SJCRH30 (cell line): ENCODE data around the gene TIAM2. TPM values are rescaled to one million over a fixed set of nuclear protein-coding genes. Genes with fewer than 3 reads are reported as not detected.

ENCODE experiments used
- DNase-seq, 2 experiments: peaks; one replicate each; pipeline ENCODE4 v3.0.0-alpha.2; 2015 to 2020
- H3K27ac ChIP-seq: fragments of 250-450 bp; sonication (Bioruptor Pico); 2 replicates; pipeline ENCODE4 v1.5.1; 2020; ENCODE audit warnings: mild to moderate bottlenecking, moderate library complexity
- H3K27me3 ChIP-seq: fragments of 250-450 bp; sonication (Bioruptor Pico); 2 replicates; pipeline ENCODE4 v1.5.1; 2020; ENCODE audit warnings: mild to moderate bottlenecking, moderate library complexity
- H3K36me3 ChIP-seq: fragments of 250-450 bp; sonication (Bioruptor Pico); 2 replicates; pipeline ENCODE4 v1.5.1; 2020; ENCODE audit warnings: mild to moderate bottlenecking, moderate library complexity
- H3K4me1 ChIP-seq: fragments of 250-450 bp; sonication (Bioruptor Pico); 2 replicates; pipeline ENCODE4 v1.5.1; 2020; ENCODE audit warnings: mild to moderate bottlenecking, moderate library complexity
- H3K4me3 ChIP-seq: fragments of 250-450 bp; sonication (Bioruptor Pico); 2 replicates; pipeline ENCODE4 v1.5.1; 2020; ENCODE audit warnings: mild to moderate bottlenecking, moderate library complexity
- H3K9me3 ChIP-seq: fragments of 250-450 bp; sonication (Bioruptor Pico); replicated peaks from 2 replicates; pipeline ENCODE4 v1.5.1; 2020; ENCODE audit warnings: mild to moderate bottlenecking, moderate library complexity
- total RNA-seq: library from RNA; depleted of rRNA; stranded (reverse); fragments of >200 nt; shearing (Covaris generic); gene quantifications from 2 replicates; pipeline ENCODE4 v1.2.3, GENCODE V29; 2014

TIAM2 gene
- total RNA-seq, 1 experiment from 2014 or later, result 23.8 TPM

- Histone ChIP-seq H3K9me3 (no peaks in the 10 kb centered on the region), H3K36me3 (peaks cover 2% of the 10 kb centered on the region; the same call in 1 of the 2 replicates), H3K4me1 (peaks cover 18% of the 10 kb centered on the region), H3K27ac (no peak overlapping the region), H3K27me3 (no peaks in the 10 kb centered on the region), H3K4me3 (no peak overlapping the region)
- no peak for DNase-seq
Observed at GRCh38 chr6:155147958-155148663, 153.0 kb downstream of the TIAM2 start.

- no peak for DNase-seq
- Histone ChIP-seq H3K9me3 (no peaks in the 10 kb centered on the region), H3K36me3 (no peaks in the 10 kb centered on the region), H3K27ac (no peak overlapping the region), H3K27me3 (no peaks in the 10 kb centered on the region), H3K4me1 (peaks cover 38% of the 10 kb centered on the region), H3K4me3 (no peak overlapping the region)
Observed at GRCh38 chr6:155150967-155151671, 156.0 kb downstream of the TIAM2 start.

- Histone ChIP-seq H3K27me3 (no peaks in the 10 kb centered on the region), H3K9me3 (no peaks in the 10 kb centered on the region), H3K27ac (no peak overlapping the region), H3K36me3 (no peaks in the 10 kb centered on the region), H3K4me1 (peaks cover 38% of the 10 kb centered on the region), H3K4me3 (no peak overlapping the region)
- peak; percentile 30 to 38 for DNase-seq
Observed at GRCh38 chr6:155152211-155153076, 157.3 kb downstream of the TIAM2 start.

GRCh38 chr6:155154158-155154830 lies 159.2 kb downstream of the TIAM2 start:
- DNase-seq, result peak; percentile 70 to 80
- Histone ChIP-seq H3K9me3 (no peaks in the 10 kb centered on the region), H3K36me3 (no peaks in the 10 kb centered on the region), H3K27me3 (no peaks in the 10 kb centered on the region), H3K4me1 (peaks cover 30% of the 10 kb centered on the region), H3K27ac (peak overlapping the region; percentile 91), H3K4me3 (peak overlapping the region; percentile 26)

- no peaks in the 10 kb centered on the region for H3K36me3 ChIP-seq
- no peaks in the 10 kb centered on the region for H3K9me3 ChIP-seq
- DNase-seq, result no peak
- no peak overlapping the region for H3K27ac ChIP-seq
- peaks cover 29% of the 10 kb centered on the region for H3K4me1 ChIP-seq
- H3K4me3 ChIP-seq, result no peak overlapping the region
- no peaks in the 10 kb centered on the region for H3K27me3 ChIP-seq
Observed at GRCh38 chr6:155155787-155156447, 160.8 kb downstream of the TIAM2 start.

GRCh38 chr6:155157101-155157500 lies 162.0 kb downstream of the TIAM2 start:
- no peak for DNase-seq
- Histone ChIP-seq H3K27ac (no peak overlapping the region), H3K36me3 (no peaks in the 10 kb centered on the region), H3K4me1 (peaks cover 29% of the 10 kb centered on the region), H3K27me3 (no peaks in the 10 kb centered on the region), H3K4me3 (no peak overlapping the region), H3K9me3 (no peaks in the 10 kb centered on the region)

GRCh38 chr6:155158030-155158843 lies 163.1 kb downstream of the TIAM2 start:
- Histone ChIP-seq H3K9me3 (no peaks in the 10 kb centered on the region), H3K27me3 (no peaks in the 10 kb centered on the region), H3K4me1 (peaks cover 29% of the 10 kb centered on the region), H3K4me3 (no peak overlapping the region), H3K27ac (no peak overlapping the region), H3K36me3 (no peaks in the 10 kb centered on the region)
- no peak for DNase-seq

- Histone ChIP-seq H3K27me3 (no peaks in the 10 kb centered on the region), H3K4me1 (peaks cover 6% of the 10 kb centered on the region; the same call in 1 of the 2 replicates), H3K4me3 (no peak overlapping the region), H3K36me3 (peaks cover 7% of the 10 kb centered on the region), H3K27ac (no peak overlapping the region), H3K9me3 (no peaks in the 10 kb centered on the region)
- no peak for DNase-seq
Observed at GRCh38 chr6:155162682-155163081, 167.6 kb downstream of the TIAM2 start.

- no peaks in the 10 kb centered on the region for H3K27me3 ChIP-seq
Observed at GRCh38 chr6:155163601-155164000, 168.5 kb downstream of the TIAM2 start.

GRCh38 chr6:155165029-155165710 lies 170.1 kb downstream of the TIAM2 start:
- Histone ChIP-seq H3K27me3 (no peaks in the 10 kb centered on the region), H3K27ac (no peak overlapping the region), H3K36me3 (peaks cover 14% of the 10 kb centered on the region), H3K9me3 (no peaks in the 10 kb centered on the region), H3K4me3 (no peak overlapping the region), H3K4me1 (no peaks in the 10 kb centered on the region)
- DNase-seq, result no peak

More at GRCh38 chr6:155163601-155164000, 168.5 kb downstream of the TIAM2 start:
- H3K4me3 ChIP-seq, result no peak overlapping the region
- peaks cover 14% of the 10 kb centered on the region for H3K36me3 ChIP-seq
- no peak for DNase-seq
- H3K27ac ChIP-seq, result no peak overlapping the region
- H3K9me3 ChIP-seq, result no peaks in the 10 kb centered on the region
- no peaks in the 10 kb centered on the region for H3K4me1 ChIP-seq

- Histone ChIP-seq H3K27me3 (no peaks in the 10 kb centered on the region), H3K36me3 (peaks cover 8% of the 10 kb centered on the region; the same call in 1 of the 2 replicates), H3K27ac (peak overlapping the region; percentile 13; the same call in 1 of the 2 replicates), H3K4me3 (no peak overlapping the region), H3K4me1 (peaks cover 12% of the 10 kb centered on the region), H3K9me3 (no peaks in the 10 kb centered on the region)
- no peak for DNase-seq
Observed at GRCh38 chr6:155170519-155170918, 175.4 kb downstream of the TIAM2 start.

- H3K4me1 ChIP-seq, result peaks cover 12% of the 10 kb centered on the region
- peak in 1 of 2 experiments; percentile 32 for DNase-seq
- H3K9me3 ChIP-seq, result no peaks in the 10 kb centered on the region
- H3K36me3 ChIP-seq, result 0 out of 2 replicates have a peak, but pooled peaks cover 8% of the 10 kb centered on the region
- H3K27me3 ChIP-seq, result no peaks in the 10 kb centered on the region
- peak overlapping the region; percentile 13; the same call in 1 of the 2 replicates for H3K27ac ChIP-seq
- no peak overlapping the region for H3K4me3 ChIP-seq
Observed at GRCh38 chr6:155171109-155171746, 176.1 kb downstream of the TIAM2 start.
